GM12892 (cell line): ENCODE data around the gene TRIM25.

Experiments used
- POLR2AphosphoS5 ChIP-seq: IDR thresholded peaks from 2 replicates; pipeline ENCODE4 v1.6.1; 2011; ENCODE audit warnings: low read depth, low read length, control low read depth
- TAF1 ChIP-seq: IDR thresholded peaks from 2 replicates; pipeline ENCODE4 v1.6.1; 2011; ENCODE audit warnings: low read depth, mild to moderate bottlenecking, control low read depth, low read length, borderline replicate concordance

DNA sequence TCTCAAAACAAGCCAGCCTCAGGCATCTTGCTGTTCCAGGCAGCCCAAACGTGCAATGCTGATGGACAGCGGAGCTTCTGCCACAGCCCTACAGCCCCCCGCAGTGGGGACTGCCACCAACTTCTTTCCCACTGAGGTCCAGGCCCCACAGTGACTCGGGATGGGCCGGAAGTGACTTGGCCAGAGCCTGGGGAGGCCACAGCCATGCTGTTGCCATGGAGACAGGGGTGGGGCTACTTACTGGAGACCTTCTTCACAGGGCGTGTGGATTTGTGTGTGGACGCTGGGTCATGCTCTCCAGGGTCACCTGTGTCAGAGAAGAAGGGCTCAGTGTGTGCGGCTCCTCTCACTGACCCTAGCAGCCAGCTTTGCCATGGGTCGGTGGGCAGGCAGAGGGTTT, 15.0 kb downstream of the TRIM25 start:
- TF ChIP-seq TAF1 (no peak), POLR2AphosphoS5 (no peak)
